ENCODE measurements around the gene KRTAP26-1. TPM values are rescaled to one million over a fixed set of nuclear protein-coding genes. Genes with fewer than 3 reads are reported as not detected.

KRTAP26-1 gene
- polyA plus RNA-seq = not detected

GRCh38 chr21:30320215-30320614, at the start of gene KRTAP26-1:
TSS of gene KRTAP26-1 (minus strand) at chr21:30320315. CDS start at chr21:30320035, 280 bp downstream.
- Mint-ChIP-seq H3K27me3 (ENCODE audit: low read depth in 3 of 3) (peaks cover 0 to 2% (median 0%) of the 10 kb centered on the region in 3 donors), H3K27ac (no peak within 1 kb of the TSS), H3K36me3 (no peaks in the 10 kb centered on the region)

GRCh38 chr21:30355906-30356305, 35.8 kb upstream of the KRTAP26-1 start:
- no peaks in the 10 kb centered on the region for H3K4me1 Mint-ChIP-seq
- peaks cover 0 to 5% (median 0%) of the 10 kb centered on the region in 3 donors for H3K27me3 Mint-ChIP-seq (ENCODE audit: low read depth in 3 of 3)
- DNase-seq = no peak
- peaks cover 2 to 26% (median 6%) of the 10 kb centered on the region in 6 donors for H3K9me3 Mint-ChIP-seq
- H3K4me3 Mint-ChIP-seq = no peak overlapping the region
- H3K27ac Mint-ChIP-seq = no peak overlapping the region
- no peaks in the 10 kb centered on the region for H3K36me3 Mint-ChIP-seq

More at GRCh38 chr21:30320215-30320614, at the start of gene KRTAP26-1:
- Mint-ChIP-seq H3K9me3 (peaks cover 0 to 45% (median 10%) of the 10 kb centered on the region in 6 donors), H3K4me1 (no peaks in the 10 kb centered on the region), H3K4me3 (no peak within 1 kb of the TSS)
- DNase-seq = no peak

- peaks cover 4 to 18% (median 6%) of the 10 kb centered on the region in 6 donors for H3K9me3 Mint-ChIP-seq
- no peaks in the 10 kb centered on the region for H3K4me1 Mint-ChIP-seq
- no peak overlapping the region for H3K4me3 Mint-ChIP-seq
- no peaks in the 10 kb centered on the region for H3K36me3 Mint-ChIP-seq
- no peak for DNase-seq
- H3K27me3 Mint-ChIP-seq (ENCODE audit: low read depth in 3 of 3) = peaks cover 0 to 5% (median 0%) of the 10 kb centered on the region in 3 donors
- H3K27ac Mint-ChIP-seq = no peak overlapping the region
Measured at GRCh38 chr21:30354308-30355005, 34.3 kb upstream of the KRTAP26-1 start.

- H3K36me3 Mint-ChIP-seq = no peaks in the 10 kb centered on the region
- H3K27ac Mint-ChIP-seq = no peak overlapping the region
- no peak overlapping the region for H3K4me3 Mint-ChIP-seq
- H3K4me1 Mint-ChIP-seq = no peaks in the 10 kb centered on the region
- H3K9me3 Mint-ChIP-seq = peaks cover 6 to 18% (median 8%) of the 10 kb centered on the region in 6 donors
- H3K27me3 Mint-ChIP-seq (ENCODE audit: low read depth in 3 of 3) = peaks cover 0 to 5% (median 0%) of the 10 kb centered on the region in 3 donors
- DNase-seq = no peak
Measured at GRCh38 chr21:30351534-30351933, 31.4 kb upstream of the KRTAP26-1 start.

- Mint-ChIP-seq H3K36me3 (peaks cover 0 to 5% (median 0%) of the 10 kb centered on the region in 3 donors), H3K27ac (no peak overlapping the region), H3K9me3 (peaks cover 2 to 26% (median 11%) of the 10 kb centered on the region in 6 donors), H3K4me3 (no peak overlapping the region), H3K27me3 (ENCODE audit: low read depth in 3 of 3) (peaks cover 0 to 3% (median 0%) of the 10 kb centered on the region in 3 donors), H3K4me1 (no peaks in the 10 kb centered on the region)
- no peak for DNase-seq
Measured at GRCh38 chr21:30349572-30349971, 29.5 kb upstream of the KRTAP26-1 start.

GRCh38 chr21:30348506-30348905, 28.4 kb upstream of the KRTAP26-1 start, which contains the start of gene KRTAP23-1:
TSS of gene KRTAP23-1 (minus strand) at chr21:30348606. CDS start at chr21:30348606, 0 bp downstream.
- Mint-ChIP-seq H3K27me3 (ENCODE audit: low read depth in 3 of 3) (peaks cover 0 to 1% (median 0%) of the 10 kb centered on the region in 3 donors), H3K27ac (no peak within 1 kb of the TSS), H3K36me3 (peaks cover 0 to 5% (median 0%) of the 10 kb centered on the region in 3 donors), H3K9me3 (peaks cover 2 to 22% (median 8%) of the 10 kb centered on the region in 6 donors), H3K4me3 (no peak within 1 kb of the TSS), H3K4me1 (no peaks in the 10 kb centered on the region)
- DNase-seq = no peak

GRCh38 chr21:30345014-30345413, 24.9 kb upstream of the KRTAP26-1 start:
- Mint-ChIP-seq H3K27ac (no peak overlapping the region), H3K9me3 (peaks cover 2 to 18% (median 7%) of the 10 kb centered on the region in 6 donors), H3K4me3 (no peak overlapping the region), H3K4me1 (no peaks in the 10 kb centered on the region), H3K27me3 (ENCODE audit: low read depth in 3 of 3) (peaks cover 0 to 1% (median 0%) of the 10 kb centered on the region in 3 donors), H3K36me3 (peaks cover 0 to 5% (median 0%) of the 10 kb centered on the region in 3 donors)
- no peak for DNase-seq

GRCh38 chr21:30340714-30341573, 20.8 kb upstream of the KRTAP26-1 start:
- no peak for DNase-seq

GRCh38 chr21:30338717-30339116, 18.6 kb upstream of the KRTAP26-1 start:
- Mint-ChIP-seq H3K4me1 (no peaks in the 10 kb centered on the region), H3K27ac (no peak overlapping the region), H3K27me3 (ENCODE audit: low read depth in 3 of 3) (peaks cover 0 to 3% (median 0%) of the 10 kb centered on the region in 3 donors), H3K9me3 (peaks cover 3 to 14% (median 5%) of the 10 kb centered on the region in 6 donors), H3K36me3 (no peaks in the 10 kb centered on the region), H3K4me3 (no peak overlapping the region)
- DNase-seq = no peak

More at GRCh38 chr21:30340714-30341573, 20.8 kb upstream of the KRTAP26-1 start:
- Mint-ChIP-seq H3K4me1 (no peaks in the 10 kb centered on the region), H3K9me3 (peaks cover 3 to 13% (median 7%) of the 10 kb centered on the region in 6 donors), H3K36me3 (peaks cover 0 to 5% (median 0%) of the 10 kb centered on the region in 3 donors), H3K4me3 (no peak overlapping the region), H3K27me3 (ENCODE audit: low read depth in 3 of 3) (peaks cover 0 to 3% (median 0%) of the 10 kb centered on the region in 3 donors), H3K27ac (no peak overlapping the region)

- H3K4me1 Mint-ChIP-seq = no peaks in the 10 kb centered on the region
- H3K36me3 Mint-ChIP-seq = no peaks in the 10 kb centered on the region
Measured at GRCh38 chr21:30337772-30338171, 17.7 kb upstream of the KRTAP26-1 start.

GRCh38 chr21:30337276-30337744, 17.2 kb upstream of the KRTAP26-1 start, which contains the start of gene KRTAP27-1:
TSS of gene KRTAP27-1 (minus strand) at chr21:30337694. CDS start at chr21:30337668, 26 bp downstream.
- Mint-ChIP-seq H3K27me3 (ENCODE audit: low read depth in 3 of 3) (peaks cover 0 to 3% (median 0%) of the 10 kb centered on the region in 3 donors), H3K27ac (no peak within 1 kb of the TSS), H3K4me3 (no peak within 1 kb of the TSS), H3K9me3 (peaks cover 3 to 14% (median 5%) of the 10 kb centered on the region in 6 donors), H3K36me3 (no peaks in the 10 kb centered on the region), H3K4me1 (no peaks in the 10 kb centered on the region)
- no peak for DNase-seq

More at GRCh38 chr21:30337772-30338171, 17.7 kb upstream of the KRTAP26-1 start:
- no peak for DNase-seq
- Mint-ChIP-seq H3K27ac (no peak overlapping the region), H3K27me3 (ENCODE audit: low read depth in 3 of 3) (peaks cover 0 to 3% (median 0%) of the 10 kb centered on the region in 3 donors), H3K9me3 (peaks cover 3 to 14% (median 5%) of the 10 kb centered on the region in 6 donors), H3K4me3 (no peak overlapping the region)

- Mint-ChIP-seq H3K27me3 (ENCODE audit: low read depth in 3 of 3) (peaks cover 0 to 3% (median 0%) of the 10 kb centered on the region in 3 donors), H3K36me3 (no peaks in the 10 kb centered on the region)
Measured at GRCh38 chr21:30336596-30336995, 16.5 kb upstream of the KRTAP26-1 start.

GRCh38 chr21:30333736-30334135, 13.6 kb upstream of the KRTAP26-1 start:
- peaks cover 0 to 13% (median under 1%) of the 10 kb centered on the region in 6 donors for H3K9me3 Mint-ChIP-seq
- H3K36me3 Mint-ChIP-seq = no peaks in the 10 kb centered on the region
- no peak overlapping the region for H3K27ac Mint-ChIP-seq
- no peak overlapping the region for H3K4me3 Mint-ChIP-seq
- H3K27me3 Mint-ChIP-seq (ENCODE audit: low read depth in 3 of 3) = no peaks in the 10 kb centered on the region
- no peak for DNase-seq
- no peaks in the 10 kb centered on the region for H3K4me1 Mint-ChIP-seq

More at GRCh38 chr21:30336596-30336995, 16.5 kb upstream of the KRTAP26-1 start:
- DNase-seq = no peak
- no peaks in the 10 kb centered on the region for H3K4me1 Mint-ChIP-seq
- peaks cover 0 to 10% (median 4%) of the 10 kb centered on the region in 6 donors for H3K9me3 Mint-ChIP-seq
- H3K27ac Mint-ChIP-seq = no peak overlapping the region
- H3K4me3 Mint-ChIP-seq = no peak overlapping the region

All from immature natural killer cell (primary cell).